ENCODE measurements around the gene ARHGEF11. TPM values are rescaled to one million over a fixed set of nuclear protein-coding genes. Genes with fewer than 3 reads are reported as not detected.

ARHGEF11 gene
- total and polyA plus RNA-seq, 2 of the 4 experiments (the other 2 are of a cell fraction): 16.8 to 17.2 TPM

- 0 out of 2 replicates have a peak overlapping the region, but pooled peaks have one; percentile 0 for H2AK5ac ChIP-seq (ENCODE audit: low read depth, low read length)
- ATAC-seq (ENCODE audit: low read depth) (no peak), DNase-seq (peak; percentile 56)
- BruUV-seq (replicated peaks): no TSS peak
- peak overlapping the region; percentile 46 for H2AK9ac ChIP-seq (replicated peaks; ENCODE audit: low read depth, low read length, poor library complexity)
- H3K4ac ChIP-seq (ENCODE audit: low read depth, low read length): no peak overlapping the region
- dilution Hi-C loops (cut with HindIII; ENCODE audit: low sequenced_read_pairs, unreplicated experiment): no loop called here
- in situ Hi-C loops (cut with MboI; ENCODE audit: low sequenced_read_pairs): loop anchor here (5.0 kb wide), 1 partner anchor 34 kb away; the partner anchor contains the start of gene PEAR1
- no peak overlapping the region for H4K5ac ChIP-seq (ENCODE audit: low read depth, low read length)
- H3K56ac ChIP-seq (ENCODE audit: extremely low read depth, insufficient read depth, low read length): no peak overlapping the region
- POLR2A ChIA-PET (ENCODE audit: unreplicated experiment): no interaction called here
- H2BK20ac ChIP-seq (ENCODE audit: low read depth, low read length): no peak overlapping the region
- no peak overlapping the region for H3K4me3 ChIP-seq (ENCODE audit: insufficient read depth, low read depth, low read length)
- no peak overlapping the region for H4K8ac ChIP-seq (ENCODE audit: low read depth in 2 of 2, low read length in 2 of 2)
- no peak overlapping the region for H2BK15ac ChIP-seq (ENCODE audit: low read depth, low read length)
- no peak overlapping the region for H3K18ac ChIP-seq (ENCODE audit: low read depth, low read length)
- peak overlapping the region; percentile 35 for H2AFZ ChIP-seq (replicated peaks; ENCODE audit: low read length, poor library complexity)
- H3K4me2 ChIP-seq (ENCODE audit: low read depth, low read length): no peak overlapping the region
- intact Hi-C loops (cut with micrococcal nuclease): loop anchor here (10.0 kb wide), 1 partner anchor 201 kb away; the partner anchor contains the start of genes ISG20L2 and METTL25B
- no peaks in the 10 kb centered on the region for H3K36me3 ChIP-seq (ENCODE audit: control insufficient read depth, insufficient read depth, low read length)
- no peak overlapping the region for H3K9ac ChIP-seq (ENCODE audit: low read depth, low read length)
- H4K20me1 ChIP-seq (ENCODE audit: insufficient read depth, low read length): no peaks in the 10 kb centered on the region; the same call in 1 of the 2 replicates
- TF ChIP-seq MAZ (IDR thresholded peaks at IDR 0.05; ENCODE audit: borderline replicate concordance, low read depth, low read length) (no peak), CHD1 (IDR thresholded peaks at IDR 0.05; ENCODE audit: low read depth, low read length) (no peak), RCOR1 (IDR thresholded peaks at IDR 0.05; ENCODE audit: insufficient replicate concordance, low read length) (no peak), FOS (IDR thresholded peaks at IDR 0.05; ENCODE audit: low read depth, low read length) (no peak), RFX5 (IDR thresholded peaks at IDR 0.05; ENCODE audit: low read depth, low read length) (no peak), CEBPB (IDR thresholded peaks at IDR 0.05; ENCODE audit: low read depth, low read length) (no peak), RAD21 (IDR thresholded peaks at IDR 0.05; ENCODE audit: low read length) (no peak), ELK1 (IDR thresholded peaks at IDR 0.05; ENCODE audit: borderline replicate concordance, low read depth, low read length) (no peak), MAFK (IDR thresholded peaks at IDR 0.05; ENCODE audit: low read depth, low read length) (no peak), POLR2A (IDR thresholded peaks at IDR 0.05; ENCODE audit: low read depth, low read length) (no peak), CTCF (conservative IDR thresholded peaks at IDR 0.05; ENCODE audit: low read depth, low read length) (no peak), BHLHE40 (IDR thresholded peaks at IDR 0.05; ENCODE audit: low read depth, low read length) (no peak)
- CTCF ChIA-PET: no interaction called here
- no peak overlapping the region for H2BK120ac ChIP-seq (ENCODE audit: low read depth, low read length)
- H3K9me3 ChIP-seq (ENCODE audit: control insufficient read depth, insufficient read depth, low read length): no peaks in the 10 kb centered on the region
- no peaks in the 10 kb centered on the region; the same call in 1 of the 2 replicates for H3K9me1 ChIP-seq (ENCODE audit: insufficient read depth, low read length)
- no peak overlapping the region for H2BK5ac ChIP-seq (ENCODE audit: low read depth, low read length, poor library complexity, severe bottlenecking)
- H3K4me1 ChIP-seq (ENCODE audit: control insufficient read depth, insufficient read depth, low read length): no peaks in the 10 kb centered on the region
- H3K79me1 ChIP-seq (ENCODE audit: low read depth in 1 of 2, low read length in 2 of 2): no peaks in the 10 kb centered on the region
- no peak overlapping the region for H4K91ac ChIP-seq (ENCODE audit: insufficient read depth, low read depth, low read length)
- 0 out of 2 replicates have a peak overlapping the region, but pooled peaks have one; percentile 27 for H3K23ac ChIP-seq (ENCODE audit: low read depth, low read length)
- peaks cover 55% of the 10 kb centered on the region for H3K27me3 ChIP-seq (ENCODE audit: control insufficient read depth, insufficient read depth, low read length)
- no peak overlapping the region for H3K27ac ChIP-seq (ENCODE audit: insufficient read depth, low read length)
- peak overlapping the region; percentile 40; the same call in 1 of the 2 replicates for H3K14ac ChIP-seq (replicated peaks; ENCODE audit: low read depth, low read length)
- WGBS, 2 experiments (ENCODE audit: extremely low coverage in 2 of 2, insufficient read length in 1 of 2): 53% methylated on average over 3 of the region's 3 CpGs; no CpG with 5 or more reads in 1 of the 2 experiments
Observed at GRCh38 chr1:156926175-156926574, 119.4 kb downstream of the ARHGEF11 start.

All from IMR-90 (cell line).